Activated CD8-positive, alpha-beta T cell treated with anti-CD3 and anti-CD28 coated beads, Interleukin-2, amount 10 ng/mL, durations not matched to agents 7 days and 5 days (primary cell): ENCODE measurements around the gene ABCG1. TPM values are rescaled to one million over a fixed set of nuclear protein-coding genes. Genes with fewer than 3 reads are reported as not detected.
"Not testable (repeated sequence)": the region's sequence is repeated elsewhere in the genome, so short reads cannot be mapped to it uniquely, and the experiment has no call there.

ENCODE experiments used
- ATAC-seq: fragments of 150-1000 bp; cut with Tn5 transposase; one replicate; pipeline ENCODE4 v1.10.0; 2021; ENCODE audit warnings: moderate library complexity
- CTCF ChIA-PET: fragments of 350-600 bp; sonication (Branson Sonifier 250); formaldehyde crosslinking; loops from one replicate; lab custom pipeline; 2021; ENCODE audit warnings: antibody characterized with exemption; lab: Charles Lee
- POLR2A ChIA-PET: fragments of 350-600 bp; sonication (Branson Sonifier 250); formaldehyde crosslinking; loops from one replicate; lab custom pipeline; 2021; ENCODE audit warnings: antibody characterized with exemption; lab: Charles Lee
- DNase-seq: peaks from one replicate; pipeline ENCODE4 v3.0.0-alpha.2; 2020
- H3K27ac Mint-ChIP-seq: one replicate; pipeline ENCODE4 v1.8.0; 2021; ENCODE audit warnings: mild to moderate bottlenecking, mixed read lengths
- H3K27me3 Mint-ChIP-seq: one replicate; pipeline ENCODE4 v1.8.0; 2021; ENCODE audit warnings: low read depth, mixed read lengths
- H3K36me3 Mint-ChIP-seq: one replicate; pipeline ENCODE4 v1.8.0; 2021; ENCODE audit warnings: low read depth, mixed read lengths
- H3K4me1 Mint-ChIP-seq: one replicate; pipeline ENCODE4 v1.8.0; 2021; ENCODE audit warnings: low read depth, mixed read lengths
- H3K4me3 Mint-ChIP-seq: one replicate; pipeline ENCODE4 v1.8.0; 2021; ENCODE audit warnings: mild to moderate bottlenecking, mixed read lengths
- H3K9me3 Mint-ChIP-seq: one replicate; pipeline ENCODE4 v1.8.0; 2022; ENCODE audit warnings: mixed read lengths; ENCODE audit not compliant: insufficient read depth
- total RNA-seq, 2 experiments: library from RNA; stranded (reverse); gene quantifications; one replicate each; pipeline ENCODE4 v1.2.3, GENCODE V29; 2021

The ABCG1 gene
- total RNA-seq, result 1 to 10 TPM; 6.7 to 8.0 TPM

DNA sequence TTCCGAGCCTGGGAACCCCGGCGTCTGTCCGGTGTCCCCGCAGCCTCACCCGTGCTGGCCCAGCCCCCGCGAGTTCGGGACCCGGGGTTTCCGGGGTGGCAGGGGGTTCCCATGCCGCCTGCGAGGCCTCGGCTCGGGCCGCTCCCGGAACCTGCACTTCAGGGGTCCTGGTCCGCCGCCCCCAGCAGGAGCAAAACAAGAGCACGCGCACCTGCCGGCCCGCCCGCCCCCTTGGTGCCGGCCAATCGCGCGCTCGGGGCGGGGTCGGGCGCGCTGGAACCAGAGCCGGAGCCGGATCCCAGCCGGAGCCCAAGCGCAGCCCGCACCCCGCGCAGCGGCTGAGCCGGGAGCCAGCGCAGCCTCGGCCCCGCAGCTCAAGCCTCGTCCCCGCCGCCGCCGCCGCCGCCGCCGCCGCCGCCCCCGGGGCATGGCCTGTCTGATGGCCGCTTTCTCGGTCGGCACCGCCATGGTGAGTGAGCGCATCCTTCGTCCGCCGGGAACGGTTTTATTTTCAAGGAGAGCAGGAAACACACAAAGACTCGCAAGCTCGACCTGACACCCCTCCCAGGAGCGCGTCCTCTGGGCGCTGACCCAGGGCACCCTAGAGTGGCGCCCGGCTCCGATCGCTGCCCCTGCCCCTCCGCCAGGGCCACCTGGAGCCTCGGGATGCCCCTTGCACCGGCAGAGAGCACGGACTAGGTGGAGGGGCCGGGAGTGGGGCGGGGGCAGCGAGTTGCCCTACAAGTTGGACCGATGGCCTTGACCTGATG lies at the start of gene ABCG1:
Gene ABCG1, plus strand, starts transcription at position 305 of the 770 bp plus-strand sequence. Its CDS starts 123 bp downstream, at position 428.
- Mint-ChIP-seq H3K27me3 (no peaks in the 10 kb centered on the region), H3K36me3 (peaks cover 6% of the 10 kb centered on the region), H3K9me3 (peaks cover 6% of the 10 kb centered on the region), H3K4me3 (peak within 1 kb of the TSS; percentile 82), H3K27ac (peak within 1 kb of the TSS; percentile 78), H3K4me1 (peaks cover 16% of the 10 kb centered on the region)
- ChIA-PET POLR2A (interaction anchor here (0.7 to 4.0 kb wide), 7 partner anchors 10 to 317 kb away, joined by 3 to 104 read pairs (median 16); partner anchors contain the start of gene UBASH3A), CTCF (interaction anchor here (1.2 to 5.4 kb wide), 9 partner anchors 10 to 186 kb away, joined by 3 to 43 read pairs (median 34); no protein-coding TSS in a partner anchor)
- peak; percentile 40 for DNase-seq
- ATAC-seq, result peak; percentile 66

DNA sequence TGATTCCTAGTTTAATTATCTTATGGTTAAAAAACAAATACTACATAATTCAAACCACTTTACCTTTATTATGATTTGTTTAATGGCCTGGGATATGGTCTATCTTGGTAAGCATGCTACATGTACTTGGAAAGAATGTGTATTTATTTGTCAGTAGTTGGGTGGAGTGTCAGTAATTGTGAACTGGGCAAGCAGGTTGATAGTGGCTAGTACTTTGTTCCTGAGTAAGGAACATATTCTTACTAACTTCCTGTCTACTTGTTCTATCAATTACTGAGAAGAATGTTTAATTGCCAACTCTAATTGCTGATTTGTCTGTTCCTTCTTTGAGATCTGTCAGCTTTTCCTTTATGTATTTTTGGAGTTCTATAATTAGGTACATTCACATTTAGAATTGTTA lies 49.2 kb upstream of the ABCG1 start:
- Mint-ChIP-seq H3K27ac (no peak overlapping the region), H3K27me3 (peaks cover 5% of the 10 kb centered on the region), H3K4me3 (no peak overlapping the region), H3K9me3 (no peaks in the 10 kb centered on the region), H3K4me1 (peaks cover 2% of the 10 kb centered on the region), H3K36me3 (no peaks in the 10 kb centered on the region)
- POLR2A ChIA-PET, result no interaction called here
- no peak for ATAC-seq
- CTCF ChIA-PET, result interaction anchor here (0.8 to 1.5 kb wide), 2 partner anchors 16 to 99 kb away, joined by 3 read pairs; no protein-coding TSS in a partner anchor
- no peak for DNase-seq

DNA sequence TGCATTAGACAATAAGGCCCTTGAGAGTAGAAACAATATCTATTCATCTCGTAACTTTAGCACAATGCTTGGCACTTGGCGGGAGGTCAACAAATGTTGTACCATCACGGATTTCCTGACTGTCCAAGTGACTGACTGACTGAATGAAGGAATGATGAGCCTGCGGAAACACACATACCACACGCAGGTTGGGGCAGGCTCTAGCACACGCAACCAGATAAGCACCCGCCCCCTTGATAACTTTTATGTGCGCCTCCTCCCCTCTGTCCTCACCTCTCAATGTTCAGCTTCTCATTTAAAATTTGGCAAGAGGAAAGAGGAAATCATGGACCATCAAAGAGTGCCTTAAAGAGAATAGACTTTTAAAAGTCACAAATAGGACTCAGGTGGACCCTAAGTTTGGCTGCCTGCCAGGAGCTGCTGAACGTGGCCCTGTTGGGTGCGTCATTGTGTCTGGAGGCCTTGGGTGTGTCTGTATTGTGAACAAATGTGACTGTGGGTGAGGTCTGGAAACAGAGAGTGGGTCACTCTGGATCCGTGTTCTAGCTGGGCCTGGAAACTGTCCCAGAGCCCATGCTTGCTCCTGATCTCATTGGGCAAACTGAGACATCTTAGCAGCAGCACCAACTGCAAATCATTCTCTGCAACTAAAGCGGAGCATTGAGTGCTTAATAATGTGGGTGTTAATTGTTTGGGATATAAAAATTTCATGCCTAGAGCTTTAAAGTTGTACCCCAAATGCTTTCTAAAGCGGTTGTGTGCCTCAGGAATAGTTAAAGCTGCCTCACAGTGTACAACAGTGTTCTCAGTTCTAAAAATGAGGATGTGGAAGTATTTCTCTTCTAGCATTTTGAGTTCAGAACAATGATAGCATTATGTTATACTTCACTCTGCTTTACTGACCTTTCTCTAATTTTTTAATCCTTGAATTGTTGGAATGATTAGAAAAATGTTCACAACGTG lies 47.6 kb upstream of the ABCG1 start:
- no peaks in the 10 kb centered on the region for H3K36me3 Mint-ChIP-seq
- no peak for ATAC-seq
- no peak for DNase-seq
- no peak overlapping the region for H3K27ac Mint-ChIP-seq
- POLR2A ChIA-PET, result no interaction called here
- H3K27me3 Mint-ChIP-seq, result peaks cover 5% of the 10 kb centered on the region
- H3K4me1 Mint-ChIP-seq, result no peaks in the 10 kb centered on the region
- no peaks in the 10 kb centered on the region for H3K9me3 Mint-ChIP-seq
- CTCF ChIA-PET, result interaction anchor here (0.7 kb wide), 1 partner anchor 26 kb away, joined by 3 read pairs; no protein-coding TSS in a partner anchor
- H3K4me3 Mint-ChIP-seq, result no peak overlapping the region

DNA sequence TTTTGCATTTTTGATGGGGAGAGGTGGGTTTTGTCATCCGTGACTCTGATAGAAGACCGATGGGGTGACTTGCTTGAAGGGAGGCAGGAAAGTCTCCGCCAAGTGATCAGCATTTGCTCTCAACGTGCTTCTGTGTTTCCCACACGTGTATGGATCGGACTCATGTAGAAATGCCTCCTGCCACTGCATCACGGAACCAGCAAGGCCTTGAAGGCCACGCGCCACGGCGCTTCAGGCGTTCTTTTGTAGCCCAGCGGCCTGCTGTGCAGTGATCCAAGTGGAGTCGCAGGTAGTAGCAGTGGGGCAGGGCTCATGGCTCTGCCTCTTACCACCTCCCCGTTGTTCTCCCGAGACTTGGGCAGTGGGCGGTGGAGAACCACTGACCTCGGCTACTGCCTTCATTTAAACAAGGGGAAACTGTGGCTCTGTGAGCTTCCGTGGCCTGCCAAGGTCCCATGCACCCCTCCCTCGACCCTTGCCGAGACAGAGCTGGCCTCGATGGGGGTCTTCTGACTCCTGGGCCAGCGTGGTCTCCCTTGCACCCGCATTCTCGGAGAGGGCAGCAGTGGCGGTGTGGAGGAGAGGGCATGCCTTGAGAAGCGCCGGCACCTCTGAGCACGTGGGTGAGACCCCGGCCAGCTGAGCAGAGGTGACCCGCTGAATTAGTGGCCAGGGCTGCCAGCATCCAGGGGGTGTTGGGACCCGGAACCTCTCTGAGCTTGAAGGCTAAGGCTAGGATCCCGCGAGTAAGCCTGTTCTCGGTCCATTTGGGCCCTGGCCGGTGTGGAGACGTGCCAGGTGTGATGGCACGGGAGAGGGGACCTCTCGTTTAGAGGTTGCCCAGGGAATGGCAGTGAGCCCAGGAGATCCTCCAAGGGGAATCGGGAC lies 46.1 kb upstream of the ABCG1 start:
- CTCF ChIA-PET, result interaction anchor here (0.7 to 2.3 kb wide), 3 partner anchors 9 to 28 kb away, joined by 3 to 5 read pairs (median 3); no protein-coding TSS in a partner anchor
- POLR2A ChIA-PET, result interaction anchor here (0.9 kb wide), 1 partner anchor 20 kb away, joined by 3 read pairs; no protein-coding TSS in a partner anchor
- Mint-ChIP-seq H3K27me3 (peaks cover 4% of the 10 kb centered on the region), H3K9me3 (no peaks in the 10 kb centered on the region), H3K27ac (no peak overlapping the region), H3K36me3 (no peaks in the 10 kb centered on the region), H3K4me1 (no peaks in the 10 kb centered on the region), H3K4me3 (no peak overlapping the region)
- no peak for DNase-seq
- no peak for ATAC-seq

DNA sequence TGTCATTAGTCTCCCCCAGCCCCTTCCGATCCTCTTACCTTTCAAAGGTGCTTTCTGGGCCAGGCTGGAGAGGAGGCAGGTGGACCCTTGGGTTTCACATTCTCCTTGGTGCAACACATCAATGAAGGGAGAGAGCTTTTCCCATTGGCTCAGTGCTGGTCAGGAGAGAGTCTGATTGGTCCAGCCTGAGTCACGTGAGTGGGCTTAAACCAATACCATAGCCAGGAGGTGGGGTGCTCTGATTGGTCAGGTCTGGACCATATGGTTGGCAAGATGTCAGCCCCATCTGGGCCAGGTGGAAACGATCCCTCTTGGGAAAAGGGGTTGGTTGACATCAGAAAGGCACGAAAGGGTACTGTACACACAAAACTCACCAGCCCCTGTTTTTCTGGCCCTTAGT lies 44.8 kb upstream of the ABCG1 start:
- Mint-ChIP-seq H3K27me3 (peaks cover 8% of the 10 kb centered on the region), H3K4me1 (no peaks in the 10 kb centered on the region), H3K9me3 (no peaks in the 10 kb centered on the region), H3K4me3 (no peak overlapping the region), H3K27ac (no peak overlapping the region), H3K36me3 (no peaks in the 10 kb centered on the region)
- ChIA-PET POLR2A (interaction anchor here (1.5 kb wide), 1 partner anchor 14 kb away, joined by 3 read pairs; no protein-coding TSS in a partner anchor), CTCF (interaction anchor here (1.6 to 2.3 kb wide), 2 partner anchors 29 to 63 kb away, joined by 5 read pairs; no protein-coding TSS in a partner anchor)
- ATAC-seq (no peak), DNase-seq (no peak)

DNA sequence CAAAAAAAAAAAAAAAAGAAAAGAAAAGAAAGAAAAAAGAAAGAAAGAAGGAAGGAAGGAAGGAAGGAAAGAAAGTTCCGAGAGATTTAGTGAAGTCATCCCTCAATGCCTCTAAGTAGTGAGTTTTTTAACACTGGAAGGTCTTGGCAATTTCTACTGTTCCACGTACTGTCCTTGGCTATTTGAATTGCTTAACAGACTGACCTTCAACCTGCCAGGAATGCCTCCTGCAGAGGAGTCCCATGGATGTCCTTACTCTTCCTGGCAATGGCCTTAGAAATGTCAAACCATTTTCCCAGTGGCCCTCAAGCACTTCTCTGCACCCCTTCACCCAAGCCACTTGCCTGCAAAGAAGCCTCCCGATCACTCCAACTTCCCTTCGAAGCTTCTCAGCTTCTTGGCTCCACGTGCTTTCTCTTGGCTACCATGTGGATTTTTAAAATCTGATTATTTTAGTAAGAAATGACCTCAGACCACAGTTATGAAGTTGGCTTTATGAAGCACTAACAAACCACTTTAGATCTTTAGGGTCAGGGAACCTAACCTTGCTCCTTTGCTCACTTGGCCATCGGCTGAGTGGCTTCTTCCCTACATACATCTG lies 43.7 kb upstream of the ABCG1 start:
- ATAC-seq (no peak), DNase-seq (no peak)
- H3K36me3 Mint-ChIP-seq, result no peaks in the 10 kb centered on the region
- no peak overlapping the region for H3K4me3 Mint-ChIP-seq
- H3K27me3 Mint-ChIP-seq, result peaks cover 12% of the 10 kb centered on the region
- H3K9me3 Mint-ChIP-seq, result no peaks in the 10 kb centered on the region
- POLR2A ChIA-PET, result interaction anchor here (0.7 kb wide), 1 partner anchor 18 kb away, joined by 3 read pairs; no protein-coding TSS in a partner anchor
- CTCF ChIA-PET, result interaction anchor here (1.0 to 2.5 kb wide), 5 partner anchors 11 to 84 kb away, joined by 3 to 8 read pairs (median 5); no protein-coding TSS in a partner anchor
- H3K27ac Mint-ChIP-seq, result no peak overlapping the region
- no peaks in the 10 kb centered on the region for H3K4me1 Mint-ChIP-seq

DNA sequence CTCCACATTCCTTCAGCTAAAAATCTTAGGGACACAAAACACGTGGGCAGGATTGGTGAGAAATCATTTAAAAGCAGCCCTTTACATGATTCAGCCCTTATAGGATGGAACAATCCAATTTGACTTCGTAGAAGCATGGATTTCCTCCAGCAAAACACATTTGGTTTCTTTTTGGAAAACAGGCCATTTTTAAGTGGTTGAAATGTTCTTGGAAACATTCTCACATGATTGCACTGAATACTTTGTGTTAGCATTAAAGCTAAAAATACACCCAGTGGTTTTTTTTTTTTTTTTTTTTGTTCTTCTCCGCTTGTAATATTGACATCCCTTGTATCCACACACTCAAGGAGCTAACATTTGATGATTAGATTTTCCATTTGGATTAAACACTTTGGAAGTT lies 42.1 kb upstream of the ABCG1 start:
- ChIA-PET CTCF (interaction anchor here (1.8 to 2.5 kb wide), 2 partner anchors 42 to 82 kb away, joined by 3 to 8 read pairs; partner anchors contain the start of gene ABCG1), POLR2A (no interaction called here)
- Mint-ChIP-seq H3K9me3 (no peaks in the 10 kb centered on the region), H3K27me3 (peaks cover 19% of the 10 kb centered on the region), H3K4me1 (no peaks in the 10 kb centered on the region), H3K4me3 (no peak overlapping the region), H3K27ac (no peak overlapping the region), H3K36me3 (no peaks in the 10 kb centered on the region)
- no peak for ATAC-seq
- no peak for DNase-seq

DNA sequence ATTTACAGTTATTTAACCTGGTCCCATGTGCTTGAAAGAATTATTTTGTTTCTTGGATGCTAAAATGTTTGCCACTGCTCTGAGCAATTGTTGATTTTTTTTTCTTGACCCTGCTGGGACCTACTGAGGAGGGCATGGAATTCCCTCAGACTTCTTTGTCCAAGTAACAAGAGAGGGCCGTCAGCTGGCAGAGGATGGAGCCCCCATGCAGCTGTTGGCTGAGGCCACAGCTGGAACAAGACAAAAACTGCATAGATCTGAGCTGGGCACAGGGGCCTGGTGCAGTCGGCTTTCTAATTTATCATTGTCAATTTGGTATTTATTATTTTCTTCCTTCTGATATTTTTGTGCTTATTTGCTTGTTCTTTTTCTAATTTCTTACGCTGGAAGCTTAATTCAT lies 39.6 kb upstream of the ABCG1 start:
- H3K27ac Mint-ChIP-seq, result no peak overlapping the region
- ChIA-PET CTCF (interaction anchor here (1.2 kb wide), 1 partner anchor 33 kb away, joined by 4 read pairs; no protein-coding TSS in a partner anchor), POLR2A (interaction anchor here (0.6 to 1.2 kb wide), 2 partner anchors 9 to 40 kb away, joined by 3 to 4 read pairs; no protein-coding TSS in a partner anchor)
- no peaks in the 10 kb centered on the region for H3K9me3 Mint-ChIP-seq
- peaks cover 3% of the 10 kb centered on the region for H3K4me1 Mint-ChIP-seq
- no peak overlapping the region for H3K4me3 Mint-ChIP-seq
- DNase-seq (no peak), ATAC-seq (no peak)
- H3K27me3 Mint-ChIP-seq, result peaks cover 19% of the 10 kb centered on the region
- no peaks in the 10 kb centered on the region for H3K36me3 Mint-ChIP-seq

DNA sequence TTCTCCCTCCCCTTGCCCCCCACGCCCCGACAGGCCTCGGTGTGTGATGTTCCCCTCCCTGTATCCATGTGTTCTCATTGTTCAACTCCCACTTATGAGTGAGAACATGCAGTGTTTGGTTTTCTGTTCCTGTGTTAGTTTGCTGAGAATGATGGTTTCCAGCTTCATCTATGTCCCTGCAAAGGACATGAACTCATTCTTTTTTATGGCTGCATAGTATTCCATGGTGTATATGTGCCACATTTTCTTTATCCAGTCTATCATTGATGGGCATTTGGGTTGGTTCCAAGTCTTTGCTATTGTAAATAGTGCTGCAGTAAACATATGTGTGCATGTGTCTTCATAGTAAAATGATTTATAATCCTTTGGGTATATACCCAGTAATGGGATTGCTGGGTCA lies 38.9 kb upstream of the ABCG1 start:
- H3K27me3 Mint-ChIP-seq, result peaks cover 19% of the 10 kb centered on the region
- H3K9me3 Mint-ChIP-seq, H3K27ac Mint-ChIP-seq, DNase-seq, H3K4me1 Mint-ChIP-seq, H3K4me3 Mint-ChIP-seq, ATAC-seq, H3K36me3 Mint-ChIP-seq: not testable (repeated sequence)
- ChIA-PET CTCF (interaction anchor here (1.2 kb wide), 1 partner anchor 34 kb away, joined by 4 read pairs; no protein-coding TSS in a partner anchor), POLR2A (interaction anchor here (0.6 to 1.2 kb wide), 2 partner anchors 8 to 40 kb away, joined by 3 to 4 read pairs; no protein-coding TSS in a partner anchor)
